Measurements from ENCODE around the gene GH1. TPM values are rescaled to one million over a fixed set of nuclear protein-coding genes. Genes with fewer than 3 reads are reported as not detected.
A peak's percentile ranks its signal among the peaks of the same experiment; 100 is the strongest.

Gene GH1
- total RNA-seq, 1 donor from 2014 or later: not detected

GRCh38 chr17:63944736-63945499 lies 26.3 kb upstream of the GH1 start:
- no peak for DNase-seq (ENCODE audit: low spot score)

- DNase-seq (ENCODE audit: low spot score): no peak
Measured at GRCh38 chr17:63943745-63944144, 25.1 kb upstream of the GH1 start.

- no peak for DNase-seq (ENCODE audit: low spot score)
Measured at GRCh38 chr17:63942309-63942985, 23.8 kb upstream of the GH1 start.

GRCh38 chr17:63941751-63942150 lies 23.1 kb upstream of the GH1 start:
- DNase-seq (ENCODE audit: low spot score): no peak

GRCh38 chr17:63941162-63941561 lies 22.5 kb upstream of the GH1 start:
- no peak for DNase-seq (ENCODE audit: low spot score)

GRCh38 chr17:63940584-63940983 lies 21.9 kb upstream of the GH1 start:
- DNase-seq (ENCODE audit: low spot score): no peak

- no peak for DNase-seq (ENCODE audit: low spot score)
Measured at GRCh38 chr17:63939884-63940283, 21.2 kb upstream of the GH1 start.

GRCh38 chr17:63939401-63939800 lies 20.8 kb upstream of the GH1 start:
- no peak for DNase-seq (ENCODE audit: low spot score)

- no peak for DNase-seq (ENCODE audit: low spot score)
Measured at GRCh38 chr17:63937920-63938319, 19.3 kb upstream of the GH1 start.

- no peak for DNase-seq (ENCODE audit: low spot score)
Measured at GRCh38 chr17:63937319-63937718, 18.7 kb upstream of the GH1 start.

GRCh38 chr17:63934183-63935112 lies 15.8 kb upstream of the GH1 start:
- no peak for DNase-seq (ENCODE audit: low spot score)

- no peak for DNase-seq (ENCODE audit: low spot score)
Measured at GRCh38 chr17:63933598-63933997, 15.0 kb upstream of the GH1 start.

GRCh38 chr17:63932721-63933120 lies 14.1 kb upstream of the GH1 start:
- DNase-seq (ENCODE audit: low spot score): no peak

GRCh38 chr17:63931981-63932561 lies 13.4 kb upstream of the GH1 start, which contains the start of gene CD79B:
TSS of gene CD79B (minus strand) at chr17:63932331. CDS start at chr17:63932261, 70 bp downstream.
- no peak for DNase-seq (ENCODE audit: low spot score)

- DNase-seq (ENCODE audit: low spot score): peak; percentile 10
Measured at GRCh38 chr17:63930951-63931575, 12.4 kb upstream of the GH1 start.

GRCh38 chr17:63929860-63930766 lies 11.5 kb upstream of the GH1 start:
- DNase-seq (ENCODE audit: low spot score): peak; percentile 10

- DNase-seq (ENCODE audit: low spot score): no peak
Measured at GRCh38 chr17:63928966-63929695, 10.5 kb upstream of the GH1 start.

GRCh38 chr17:63928172-63928666 lies 9.6 kb upstream of the GH1 start:
- DNase-seq (ENCODE audit: low spot score): no peak
